Measurements from ENCODE around the gene CSH2. TPM values are rescaled to one million over a fixed set of nuclear protein-coding genes. Genes with fewer than 3 reads are reported as not detected.
"Not testable (repeated sequence)": the region's sequence is repeated elsewhere in the genome, so short reads cannot be mapped to it uniquely, and the experiment has no call there.

CSH2 gene
- total and polyA plus RNA-seq, 2 of the 8 experiments (the other 6 are each of a cell fraction or from before 2014, with no cell fraction given), result 0.43 TPM; not detected in 1

GRCh38 chr17:63909586-63909985, 36.1 kb upstream of the CSH2 start:
- FAIRE-seq; H3K79me2 ChIP-seq (ENCODE audit: control insufficient read depth in 1 of 2, insufficient read depth in 2 of 2, low read length in 2 of 2); H2AK5ac ChIP-seq (ENCODE audit: low read depth, low read length); H3K9ac ChIP-seq (replicated peaks in 1 of 4; ENCODE audit: extremely low read depth in 1 of 4, low read depth in 3 of 4, low read length in 3 of 4); H2BK120ac ChIP-seq (replicated peaks; ENCODE audit: low read depth, low read length); H3K4me3 ChIP-seq (ENCODE audit: extremely low read depth in 1 of 4, insufficient read depth in 2 of 4, low read depth in 3 of 4, low read length in 4 of 4); H3K4me1 ChIP-seq (replicated peaks in 1 of 4; ENCODE audit: control insufficient read depth in 3 of 4, insufficient read depth in 4 of 4, low read length in 3 of 4); H4K8ac ChIP-seq (ENCODE audit: extremely low read depth, insufficient read depth, low read length); H3K23ac ChIP-seq (ENCODE audit: insufficient read length); POLR2A ChIA-PET (ENCODE audit: partially characterized antibody); H4K5ac ChIP-seq (ENCODE audit: insufficient read length, low read depth, low read length); H2BK5ac ChIP-seq (ENCODE audit: low read depth, low read length); H3K9me3 ChIP-seq (ENCODE audit: insufficient read depth in 2 of 2, low read depth in 1 of 2, low read length in 1 of 2); H3K4me2 ChIP-seq (ENCODE audit: insufficient read depth in 1 of 2, low read depth in 2 of 2, low read length in 2 of 2); H3K18ac ChIP-seq (ENCODE audit: extremely low read depth, low read length); H3K36me3 ChIP-seq (ENCODE audit: control insufficient read depth in 2 of 4, insufficient read depth in 4 of 4, low read length in 3 of 4); H2BK15ac ChIP-seq (ENCODE audit: low read length); H3K4ac ChIP-seq (replicated peaks; ENCODE audit: insufficient read length, low read depth, low read length); H3K56ac ChIP-seq (replicated peaks; ENCODE audit: insufficient read length, low read depth, low read length); H4K91ac ChIP-seq (replicated peaks; ENCODE audit: insufficient read length, low read length); H3K23me2 ChIP-seq (ENCODE audit: low read depth, low read length); H3K27me3 ChIP-seq (replicated peaks in 1 of 4; ENCODE audit: control insufficient read depth in 3 of 4, extremely low read depth in 1 of 4, insufficient read depth in 3 of 4, low read length in 3 of 4); H3K27ac ChIP-seq (ENCODE audit: low read depth, low read length); H2AFZ ChIP-seq (ENCODE audit: low read length); H3K79me1 ChIP-seq (ENCODE audit: low read depth, low read length); H3K14ac ChIP-seq (ENCODE audit: insufficient read length); H4K20me1 ChIP-seq (replicated peaks in 1 of 2; ENCODE audit: control insufficient read depth in 1 of 2, insufficient read depth in 2 of 2, low read length in 2 of 2); H2BK20ac ChIP-seq (ENCODE audit: low read length); DNase-seq (ENCODE audit: low read depth in 1 of 2, low spot score in 2 of 2); H2BK12ac ChIP-seq (ENCODE audit: low read depth, low read length): not testable (repeated sequence)
- CTCF ChIA-PET (ENCODE audit: partially characterized antibody), result interaction anchor here (2.5 to 11.2 kb wide), 7 partner anchors 10 to 117 kb away, joined by 9 to 270 read pairs (median 44); partner anchors contain the start of gene GH1
- 89% methylated on average over 9 of the region's 10 CpGs; no CpG with 5 or more reads in 1 of the 2 experiments for WGBS, 2 experiments (ENCODE audit: extremely low coverage in 1 of 2, insufficient coverage in 1 of 2, insufficient read length in 1 of 2, insufficient replicate concordance in 2 of 2, low coverage in 1 of 2, low lambda C conversion rate in 2 of 2, missing lambda C conversion rate in 1 of 2)

Data from H1 (cell line).